ENCODE data around the gene ACAP1.

GRCh38 chr17:7292194-7292593 is 44.1 kb upstream of the ACAP1 start:
- TF ChIP-seq CTCF (conservative IDR thresholded peaks at IDR 0.05) (no peak), ZFX (IDR thresholded peaks at IDR 0.05) (no peak)
